Measurements from ENCODE around the gene DIS3L2. TPM values are rescaled to one million over a fixed set of nuclear protein-coding genes. Genes with fewer than 3 reads are reported as not detected.

The DIS3L2 gene
- total and polyA plus RNA-seq, 2 of the 8 experiments (the other 6 are each of a cell fraction or from before 2014, with no cell fraction given) = 11.5 to 21.6 TPM

DNA sequence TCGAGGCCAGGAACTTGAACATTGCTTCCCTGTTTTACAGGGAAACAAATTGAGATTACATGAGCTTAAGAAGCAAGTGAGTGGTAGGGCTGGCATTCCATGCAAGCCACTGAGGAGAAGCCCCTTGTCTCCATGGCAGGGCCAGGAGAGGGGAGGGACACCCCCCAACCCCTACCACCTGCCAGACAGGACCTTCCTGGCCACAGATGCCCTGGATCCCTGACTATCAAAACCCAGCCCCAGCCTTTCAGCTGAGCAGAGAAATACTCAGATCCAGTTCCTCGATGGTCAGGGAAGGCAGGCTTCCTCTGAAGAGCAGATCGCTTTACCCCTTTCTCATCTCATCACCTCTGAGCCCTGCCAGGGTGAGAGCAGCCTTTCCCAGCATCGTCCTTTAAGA lies 363.3 kb downstream of the DIS3L2 start:
- Histone ChIP-seq H3K79me1 (ENCODE audit: low read depth, low read length) (0 out of 2 replicates have a peak, but pooled peaks cover 2% of the 10 kb centered on the region), H3K56ac (replicated peaks; ENCODE audit: insufficient read length, low read depth, low read length) (no peak overlapping the region), H2BK20ac (ENCODE audit: low read length) (no peak overlapping the region), H2BK120ac (replicated peaks; ENCODE audit: low read depth, low read length) (no peak overlapping the region), H3K4me2 (ENCODE audit: insufficient read depth in 1 of 2, low read depth in 2 of 2, low read length in 2 of 2) (no peak overlapping the region), H3K14ac (ENCODE audit: insufficient read length) (no peak overlapping the region), H3K23me2 (ENCODE audit: low read depth, low read length) (no peaks in the 10 kb centered on the region), H3K79me2 (ENCODE audit: control insufficient read depth in 1 of 2, insufficient read depth in 2 of 2, low read length in 2 of 2) (no peaks in the 10 kb centered on the region), H4K91ac (replicated peaks; ENCODE audit: insufficient read length, low read length) (no peak overlapping the region), H2BK5ac (ENCODE audit: low read depth, low read length) (no peak overlapping the region), H4K8ac (ENCODE audit: extremely low read depth, insufficient read depth, low read length) (no peak overlapping the region), H3K9ac (replicated peaks in 1 of 4; ENCODE audit: extremely low read depth in 1 of 4, low read depth in 3 of 4, low read length in 3 of 4) (no peak overlapping the region), H2AK5ac (ENCODE audit: low read depth, low read length) (peak overlapping the region; percentile 9; the same call in 1 of the 2 replicates), H3K18ac (ENCODE audit: extremely low read depth, low read length) (no peak overlapping the region), H3K27me3 (replicated peaks in 1 of 4; ENCODE audit: control insufficient read depth in 3 of 4, extremely low read depth in 1 of 4, insufficient read depth in 3 of 4, low read length in 3 of 4) (no peaks in the 10 kb centered on the region), H3K36me3 (ENCODE audit: control insufficient read depth in 2 of 4, insufficient read depth in 4 of 4, low read length in 3 of 4) (no peaks in the 10 kb centered on the region), H3K4me1 (replicated peaks in 1 of 4; ENCODE audit: control insufficient read depth in 3 of 4, insufficient read depth in 4 of 4, low read length in 3 of 4) (peaks cover 0 to 14% (median 5%) of the 10 kb centered on the region in 4 experiments; a peak in 5 of 7 replicates), H2BK15ac (ENCODE audit: low read length) (no peak overlapping the region), H3K23ac (ENCODE audit: insufficient read length) (no peak overlapping the region), H4K5ac (ENCODE audit: insufficient read length, low read depth, low read length) (no peak overlapping the region), H3K27ac (ENCODE audit: low read depth, low read length) (no peak overlapping the region), H2AFZ (ENCODE audit: low read length) (no peak overlapping the region), H2BK12ac (ENCODE audit: low read depth, low read length) (no peak overlapping the region), H4K20me1 (replicated peaks in 1 of 2; ENCODE audit: control insufficient read depth in 1 of 2, insufficient read depth in 2 of 2, low read length in 2 of 2) (no peaks in the 10 kb centered on the region), H3K4ac (replicated peaks; ENCODE audit: insufficient read length, low read depth, low read length) (no peak overlapping the region), H3K9me3 (ENCODE audit: insufficient read depth in 2 of 2, low read depth in 1 of 2, low read length in 1 of 2) (no peaks in the 10 kb centered on the region), H3K4me3 (ENCODE audit: extremely low read depth in 1 of 4, insufficient read depth in 2 of 4, low read depth in 3 of 4, low read length in 4 of 4) (no peak overlapping the region)
- 85% methylated on average over 4 of the region's 4 CpGs; no CpG with 5 or more reads in 1 of the 2 experiments for WGBS, 2 experiments (ENCODE audit: extremely low coverage in 1 of 2, insufficient coverage in 1 of 2, insufficient read length in 1 of 2, insufficient replicate concordance in 2 of 2, low coverage in 1 of 2, low lambda C conversion rate in 2 of 2, missing lambda C conversion rate in 1 of 2)
- ChIA-PET CTCF (ENCODE audit: partially characterized antibody) (interaction anchor here (0.9 to 10.9 kb wide), 18 partner anchors 8 to 424 kb away, joined by 3 to 124 read pairs (median 14); partner anchors contain the start of gene NPPC), POLR2A (ENCODE audit: partially characterized antibody) (no interaction called here)
- DNase-seq (ENCODE audit: low read depth in 1 of 2, low spot score in 2 of 2) (no peak), FAIRE-seq (no peak)
- TF ChIP-seq CHD1 (IDR thresholded peaks at IDR 0.05; ENCODE audit: low read depth, low read length) = no peak

Measured in H1 (cell line).